ENCODE data around the gene THSD7B.

THSD7B gene

GRCh38 chr2:136901732-136902131 is 136.4 kb downstream of the THSD7B start:
- no peaks in the 10 kb centered on the region for H3K27me3 ChIP-seq (ENCODE audit: control insufficient read depth, insufficient read depth, low read length)
- no peak overlapping the region for H3K4me2 ChIP-seq (ENCODE audit: low read length)
- H3K4me3 ChIP-seq (ENCODE audit: low read length): no peak overlapping the region
- H3K36me3 ChIP-seq (ENCODE audit: insufficient read depth, low read length): no peaks in the 10 kb centered on the region
- H3K9ac ChIP-seq (ENCODE audit: low read depth, low read length): no peak overlapping the region
- no peaks in the 10 kb centered on the region for H3K4me1 ChIP-seq (ENCODE audit: control insufficient read depth, insufficient read depth, low read length)
- H3K9me3 ChIP-seq (replicated peaks; ENCODE audit: low read length): peaks cover 2% of the 10 kb centered on the region

- H3K9ac ChIP-seq (ENCODE audit: low read depth, low read length): no peak overlapping the region
- no peaks in the 10 kb centered on the region for H3K27me3 ChIP-seq (ENCODE audit: control insufficient read depth, insufficient read depth, low read length)
- H3K4me2 ChIP-seq (ENCODE audit: low read length): no peak overlapping the region
- no peaks in the 10 kb centered on the region for H3K36me3 ChIP-seq (ENCODE audit: insufficient read depth, low read length)
- no peak overlapping the region for H3K4me3 ChIP-seq (ENCODE audit: low read length)
- no peaks in the 10 kb centered on the region for H3K4me1 ChIP-seq (ENCODE audit: control insufficient read depth, insufficient read depth, low read length)
- peaks cover 2% of the 10 kb centered on the region for H3K9me3 ChIP-seq (replicated peaks; ENCODE audit: low read length)
Observed at GRCh38 chr2:136905779-136906178, 140.4 kb downstream of the THSD7B start.

- Histone ChIP-seq H3K27me3 (ENCODE audit: control insufficient read depth, insufficient read depth, low read length) (no peaks in the 10 kb centered on the region), H3K4me3 (ENCODE audit: low read length) (no peak overlapping the region), H3K4me2 (ENCODE audit: low read length) (no peak overlapping the region), H3K36me3 (ENCODE audit: insufficient read depth, low read length) (no peaks in the 10 kb centered on the region), H3K9me3 (replicated peaks; ENCODE audit: low read length) (no peaks in the 10 kb centered on the region), H3K9ac (ENCODE audit: low read depth, low read length) (no peak overlapping the region), H3K4me1 (ENCODE audit: control insufficient read depth, insufficient read depth, low read length) (no peaks in the 10 kb centered on the region)
Observed at GRCh38 chr2:136909777-136910176, 144.4 kb downstream of the THSD7B start.

- no peak overlapping the region for H3K4me2 ChIP-seq (ENCODE audit: low read length)
- H3K27me3 ChIP-seq (ENCODE audit: control insufficient read depth, insufficient read depth, low read length): no peaks in the 10 kb centered on the region
- H3K4me3 ChIP-seq (ENCODE audit: low read length): no peak overlapping the region
- H3K36me3 ChIP-seq (ENCODE audit: insufficient read depth, low read length): no peaks in the 10 kb centered on the region
- no peaks in the 10 kb centered on the region for H3K4me1 ChIP-seq (ENCODE audit: control insufficient read depth, insufficient read depth, low read length)
- H3K9ac ChIP-seq (ENCODE audit: low read depth, low read length): no peak overlapping the region
- peaks cover 7% of the 10 kb centered on the region for H3K9me3 ChIP-seq (replicated peaks; ENCODE audit: low read length)
Observed at GRCh38 chr2:136916131-136916530, 150.8 kb downstream of the THSD7B start.

GRCh38 chr2:136917411-136917881 is 152.1 kb downstream of the THSD7B start:
- Histone ChIP-seq H3K4me3 (ENCODE audit: low read length) (no peak overlapping the region), H3K27me3 (ENCODE audit: control insufficient read depth, insufficient read depth, low read length) (no peaks in the 10 kb centered on the region), H3K36me3 (ENCODE audit: insufficient read depth, low read length) (no peaks in the 10 kb centered on the region), H3K4me2 (ENCODE audit: low read length) (no peak overlapping the region), H3K4me1 (ENCODE audit: control insufficient read depth, insufficient read depth, low read length) (no peaks in the 10 kb centered on the region), H3K9me3 (replicated peaks; ENCODE audit: low read length) (peaks cover 7% of the 10 kb centered on the region), H3K9ac (ENCODE audit: low read depth, low read length) (no peak overlapping the region)

GRCh38 chr2:136919682-136920081 is 154.3 kb downstream of the THSD7B start:
- H3K9ac ChIP-seq (ENCODE audit: low read depth, low read length): no peak overlapping the region
- peaks cover 7% of the 10 kb centered on the region for H3K9me3 ChIP-seq (replicated peaks; ENCODE audit: low read length)
- H3K36me3 ChIP-seq (ENCODE audit: insufficient read depth, low read length): no peaks in the 10 kb centered on the region
- no peaks in the 10 kb centered on the region for H3K27me3 ChIP-seq (ENCODE audit: control insufficient read depth, insufficient read depth, low read length)
- H3K4me3 ChIP-seq (ENCODE audit: low read length): no peak overlapping the region
- H3K4me2 ChIP-seq (ENCODE audit: low read length): no peak overlapping the region
- H3K4me1 ChIP-seq (ENCODE audit: control insufficient read depth, insufficient read depth, low read length): no peaks in the 10 kb centered on the region

GRCh38 chr2:136920652-136921333 is 155.4 kb downstream of the THSD7B start:
- H3K36me3 ChIP-seq (ENCODE audit: insufficient read depth, low read length): no peaks in the 10 kb centered on the region
- no peak overlapping the region for H3K9ac ChIP-seq (ENCODE audit: low read depth, low read length)
- no peaks in the 10 kb centered on the region for H3K27me3 ChIP-seq (ENCODE audit: control insufficient read depth, insufficient read depth, low read length)
- H3K4me2 ChIP-seq (ENCODE audit: low read length): no peak overlapping the region
- no peaks in the 10 kb centered on the region for H3K4me1 ChIP-seq (ENCODE audit: control insufficient read depth, insufficient read depth, low read length)
- H3K4me3 ChIP-seq (ENCODE audit: low read length): no peak overlapping the region
- H3K9me3 ChIP-seq (replicated peaks; ENCODE audit: low read length): peaks cover 7% of the 10 kb centered on the region

GRCh38 chr2:136927156-136927555 is 161.8 kb downstream of the THSD7B start:
- H3K4me1 ChIP-seq (ENCODE audit: control insufficient read depth, insufficient read depth, low read length): no peaks in the 10 kb centered on the region
- H3K36me3 ChIP-seq (ENCODE audit: insufficient read depth, low read length): no peaks in the 10 kb centered on the region
- H3K27me3 ChIP-seq (ENCODE audit: control insufficient read depth, insufficient read depth, low read length): no peaks in the 10 kb centered on the region
- no peak overlapping the region for H3K4me3 ChIP-seq (ENCODE audit: low read length)
- H3K9me3 ChIP-seq (replicated peaks; ENCODE audit: low read length): no peaks in the 10 kb centered on the region
- H3K4me2 ChIP-seq (ENCODE audit: low read length): no peak overlapping the region
- H3K9ac ChIP-seq (ENCODE audit: low read depth, low read length): no peak overlapping the region

- H3K36me3 ChIP-seq (ENCODE audit: insufficient read depth, low read length): no peaks in the 10 kb centered on the region
- H3K9ac ChIP-seq (ENCODE audit: low read depth, low read length): no peak overlapping the region
- no peak overlapping the region for H3K4me2 ChIP-seq (ENCODE audit: low read length)
- no peaks in the 10 kb centered on the region for H3K4me1 ChIP-seq (ENCODE audit: control insufficient read depth, insufficient read depth, low read length)
- no peak overlapping the region for H3K4me3 ChIP-seq (ENCODE audit: low read length)
- no peaks in the 10 kb centered on the region for H3K27me3 ChIP-seq (ENCODE audit: control insufficient read depth, insufficient read depth, low read length)
- H3K9me3 ChIP-seq (replicated peaks; ENCODE audit: low read length): no peaks in the 10 kb centered on the region
Observed at GRCh38 chr2:136929531-136929930, 164.2 kb downstream of the THSD7B start.

- Histone ChIP-seq H3K4me1 (ENCODE audit: control insufficient read depth, insufficient read depth, low read length) (no peaks in the 10 kb centered on the region), H3K9me3 (replicated peaks; ENCODE audit: low read length) (no peaks in the 10 kb centered on the region), H3K27me3 (ENCODE audit: control insufficient read depth, insufficient read depth, low read length) (no peaks in the 10 kb centered on the region), H3K36me3 (ENCODE audit: insufficient read depth, low read length) (no peaks in the 10 kb centered on the region), H3K9ac (ENCODE audit: low read depth, low read length) (no peak overlapping the region), H3K4me2 (ENCODE audit: low read length) (no peak overlapping the region), H3K4me3 (ENCODE audit: low read length) (no peak overlapping the region)
Observed at GRCh38 chr2:136932700-136933099, 167.4 kb downstream of the THSD7B start.

- Histone ChIP-seq H3K36me3 (ENCODE audit: insufficient read depth, low read length) (no peaks in the 10 kb centered on the region), H3K27me3 (ENCODE audit: control insufficient read depth, insufficient read depth, low read length) (no peaks in the 10 kb centered on the region), H3K4me3 (ENCODE audit: low read length) (no peak overlapping the region), H3K9me3 (replicated peaks; ENCODE audit: low read length) (no peaks in the 10 kb centered on the region), H3K9ac (ENCODE audit: low read depth, low read length) (no peak overlapping the region), H3K4me1 (ENCODE audit: control insufficient read depth, insufficient read depth, low read length) (no peaks in the 10 kb centered on the region), H3K4me2 (ENCODE audit: low read length) (no peak overlapping the region)
Observed at GRCh38 chr2:136935119-136935518, 169.8 kb downstream of the THSD7B start.

- H3K4me3 ChIP-seq (ENCODE audit: low read length): no peak overlapping the region
- H3K27me3 ChIP-seq (ENCODE audit: control insufficient read depth, insufficient read depth, low read length): no peaks in the 10 kb centered on the region
- no peaks in the 10 kb centered on the region for H3K9me3 ChIP-seq (replicated peaks; ENCODE audit: low read length)
- H3K9ac ChIP-seq (ENCODE audit: low read depth, low read length): no peak overlapping the region
- H3K4me2 ChIP-seq (ENCODE audit: low read length): no peak overlapping the region
- H3K36me3 ChIP-seq (ENCODE audit: insufficient read depth, low read length): no peaks in the 10 kb centered on the region
- H3K4me1 ChIP-seq (ENCODE audit: control insufficient read depth, insufficient read depth, low read length): no peaks in the 10 kb centered on the region
Observed at GRCh38 chr2:136956050-136956449, 190.7 kb downstream of the THSD7B start.
